ENCODE results near the gene SULT4A1.

Gene SULT4A1

GRCh38 chr22:43796567-43796966 is 65.7 kb downstream of the SULT4A1 start:
- DNase-seq = peak in 1 of 2 experiments; percentile 15

- no peak for DNase-seq
Measured at GRCh38 chr22:43795320-43795719, 67.0 kb downstream of the SULT4A1 start.

DNA sequence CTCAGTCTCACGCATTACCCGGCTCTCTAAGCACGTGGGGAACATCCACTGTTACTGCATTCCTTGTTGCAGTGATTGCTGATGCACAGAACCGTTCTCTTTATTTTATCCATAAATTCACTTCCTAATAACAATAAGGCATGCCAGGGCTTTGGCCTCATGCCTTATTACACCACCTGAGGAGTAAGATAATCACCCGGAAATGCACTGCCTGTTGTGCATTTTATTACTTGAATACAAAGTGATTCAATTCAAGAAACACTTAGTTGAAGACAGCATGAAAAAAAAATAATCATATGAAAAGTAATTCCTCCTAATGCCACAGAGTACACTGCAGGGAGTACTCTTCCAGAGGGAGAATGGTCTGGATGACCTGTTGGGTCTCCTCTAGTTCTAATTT is 69.4 kb downstream of the SULT4A1 start:
- no peak for DNase-seq

DNA sequence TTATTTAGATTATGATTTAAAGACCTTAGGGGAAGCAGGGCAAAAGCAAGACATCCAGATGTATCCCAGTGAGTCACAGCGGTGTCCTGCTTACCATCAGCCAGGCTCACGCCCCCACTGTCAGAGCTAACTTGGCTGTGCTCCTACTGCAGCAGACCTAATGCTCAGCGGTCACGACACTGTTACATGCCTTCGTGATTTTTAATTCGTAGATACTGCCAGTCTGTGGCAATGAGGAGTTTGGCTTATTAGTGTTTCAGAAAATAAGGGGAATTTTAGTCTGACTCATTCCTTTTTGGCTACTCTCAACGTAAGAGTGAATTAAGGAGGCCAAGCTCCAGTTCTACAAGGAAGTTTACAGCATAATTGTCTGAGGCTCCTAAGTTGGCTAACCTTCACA is 72.9 kb downstream of the SULT4A1 start:
- DNase-seq = no peak

GRCh38 chr22:43783777-43784176 is 78.5 kb downstream of the SULT4A1 start:
- no peak for DNase-seq

- DNase-seq = no peak
Measured at GRCh38 chr22:43782448-43782847, 79.9 kb downstream of the SULT4A1 start.

- no peak for DNase-seq
Measured at GRCh38 chr22:43777286-43777685, 85.0 kb downstream of the SULT4A1 start.

DNA sequence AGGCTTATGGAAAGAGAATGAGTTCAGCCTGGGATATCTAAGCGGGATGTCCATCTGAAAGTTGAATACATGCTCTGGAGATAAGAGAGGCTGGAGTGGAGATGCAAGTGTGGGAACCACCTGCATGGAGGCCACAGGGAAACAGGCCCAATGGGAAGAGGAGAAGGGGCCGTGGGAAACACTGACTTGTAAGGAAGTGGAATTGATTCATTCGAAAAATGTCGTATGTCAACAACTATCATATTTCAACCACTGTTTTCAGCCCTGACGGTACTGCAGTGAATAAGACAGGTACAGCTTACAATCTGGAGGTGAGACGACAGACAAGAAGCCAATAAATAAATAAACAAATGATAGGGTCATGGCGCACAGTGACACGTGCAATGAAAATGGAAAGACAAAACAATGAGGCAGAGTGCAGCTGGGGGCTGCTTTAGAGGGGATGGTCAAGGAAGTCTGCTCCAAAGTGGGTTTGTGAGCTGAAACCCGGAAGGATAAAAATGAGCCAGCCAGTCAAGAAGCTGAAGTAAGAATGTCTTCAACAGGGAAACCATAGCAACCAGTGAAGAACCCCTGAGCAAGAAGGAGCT is 86.1 kb downstream of the SULT4A1 start:
- DNase-seq = no peak

Data from NCI-H2081 (cell line).